Psoas muscle (tissue), 8 donors: Measurements from ENCODE around the gene PRPF6. TPM values are rescaled to one million over a fixed set of nuclear protein-coding genes. Genes with fewer than 3 reads are reported as not detected.

Experiments
- ATAC-seq, 4 donors: fragments of 200-7000 bp; cut with Tn5 transposase; one replicate each; pipeline ENCODE4 v1.9.1; 2020; ENCODE audit warnings: moderate library complexity in 3 of 4, mild to moderate bottlenecking in 2 of 4
- DNase-seq, 2 donors: peaks; one replicate each; pipeline ENCODE4 v3.0.0-alpha.2; 2020
- H3K27ac ChIP-seq: fragments of 200-600 bp; one replicate; pipeline ENCODE4 v1.8.0; 2022
- H3K27me3 ChIP-seq, 3 donors: fragments of 200-600 bp in 1 of 3; one replicate each; pipeline versions ENCODE4 v1.6.1 to v1.8.0; 2013 to 2022; ENCODE audit warnings: low read length in 2 of 3, mild to moderate bottlenecking in 2 of 3, moderate library complexity in 1 of 3; ENCODE audit not compliant: insufficient read depth in 3 of 3
- H3K36me3 ChIP-seq, 2 donors: fragments of 200-600 bp in 1 of 2; one replicate each; pipeline versions ENCODE4 v1.6.1 to v1.8.0; 2013 to 2022; ENCODE audit warnings: low read depth in 1 of 2, mild to moderate bottlenecking in 1 of 2, moderate library complexity in 1 of 2; ENCODE audit not compliant: insufficient read depth in 1 of 2
- H3K4me1 ChIP-seq: fragments of 200-600 bp; one replicate; pipeline ENCODE4 v1.8.0; 2022
- H3K4me3 ChIP-seq: fragments of 200-600 bp; one replicate; pipeline ENCODE4 v1.8.0; 2022; ENCODE audit warnings: mild to moderate bottlenecking
- H3K9me3 ChIP-seq: fragments of 200-600 bp; one replicate; pipeline ENCODE4 v1.8.0; 2022
- WGBS, 3 donors: extraction: QIAGEN DNeasy Blood & Tissue Kit; methylation state at CpG; one replicate each; pipeline versions ENCODE4 v1.1.6 to v1.1.7; 2013; 5-methylcytosine and 5-hydroxymethylcytosine counted together
- intact Hi-C, 2 donors: fragments of 100-400 bp; cut with DNase I; formaldehyde crosslinking; loops; one replicate each; pipeline versions ENCODE4 v1.11.0 to v1.14.2; 2022
- polyA plus RNA-seq, 3 donors: library from polyadenylated mRNA; stranded (reverse); fragments of 200-250 nt; gene quantifications; one replicate each; pipeline ENCODE4 v1.2.3, GENCODE V29; 2013
- total RNA-seq, 4 donors: library from RNA; stranded (reverse); fragmentation: NEBNext Ultra II Directional in 2 of 4; extraction: Animal tissue kit (Norgen Biotek cat#: 25700) in 2 of 4; gene quantifications; one replicate each; pipeline versions ENCODE4 v1.2.1 to v1.2.4, GENCODE V29; 2021 to 2023
- TF ChIP-seq, protein P1 (sequence below): fragments of 200-600 bp; IDR thresholded peaks from one replicate; pipeline ENCODE4 v1.8.0; 2022; ENCODE audit warnings: antibody characterized with exemption
- donor health status: healthy with polysubstance abuse.
- donor health status: DM: no; HTN: no; CAD: no; lungs with moderate emphysema.
- donor health status: Bipolar disorder and iron deficiency.
- donor health status: healthy.
- donor health status: DM: yes; HTN: yes; CAD: no.
- donor health status: DM: no; HTN: no; CAD: no.
- donor health status: DM: no; HTN: no; CAD: no.
- donor health status: DM: yes; HTN: yes; CAD: no.

PRPF6 gene
- total and polyA plus RNA-seq, 7 donors, result 38.8 to 75.4 (median 56.8) TPM

DNA sequence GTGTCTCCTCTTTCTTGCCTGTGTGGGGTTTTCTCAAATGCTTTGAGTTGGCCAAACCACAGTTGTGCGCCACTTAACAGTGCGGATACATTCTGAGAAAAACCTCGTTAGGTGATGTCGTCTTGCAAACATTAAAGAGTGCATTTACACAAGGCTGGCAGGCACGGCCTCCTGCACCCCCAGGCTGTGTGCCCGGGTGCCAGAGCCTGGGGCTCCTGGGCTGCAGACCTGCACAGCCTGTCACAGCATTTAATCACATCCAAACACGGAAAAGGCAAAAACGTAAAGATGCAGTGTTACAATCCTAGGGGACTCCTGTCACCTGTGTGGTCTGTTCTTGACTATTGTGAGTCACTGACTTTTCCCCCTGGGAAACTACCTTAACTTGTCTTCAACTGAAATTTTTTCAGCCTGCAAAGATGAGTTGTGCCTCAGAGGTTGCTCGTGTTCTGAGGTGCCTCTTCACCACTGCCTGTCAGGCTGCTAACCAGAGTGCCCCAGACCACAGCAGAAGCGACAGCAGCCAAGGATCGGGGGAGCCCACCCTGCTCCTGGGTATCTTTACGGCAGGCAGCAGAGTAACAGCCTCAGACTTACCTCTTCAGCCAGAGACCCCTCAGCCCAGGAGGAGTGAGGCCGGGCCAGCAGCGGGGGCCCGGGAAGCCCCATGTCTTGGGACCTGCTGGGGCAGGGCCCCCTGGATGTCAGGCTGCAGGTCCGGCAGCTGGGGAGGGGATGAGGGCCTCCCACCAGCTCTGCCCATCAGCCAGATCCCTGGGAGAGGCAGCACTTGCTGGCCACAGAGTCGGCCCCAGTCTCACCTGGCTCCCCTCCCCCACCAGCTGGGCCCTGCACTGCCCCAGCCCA, 54.4 kb downstream of the PRPF6 start:
- TF ChIP-seq, protein P1, sequence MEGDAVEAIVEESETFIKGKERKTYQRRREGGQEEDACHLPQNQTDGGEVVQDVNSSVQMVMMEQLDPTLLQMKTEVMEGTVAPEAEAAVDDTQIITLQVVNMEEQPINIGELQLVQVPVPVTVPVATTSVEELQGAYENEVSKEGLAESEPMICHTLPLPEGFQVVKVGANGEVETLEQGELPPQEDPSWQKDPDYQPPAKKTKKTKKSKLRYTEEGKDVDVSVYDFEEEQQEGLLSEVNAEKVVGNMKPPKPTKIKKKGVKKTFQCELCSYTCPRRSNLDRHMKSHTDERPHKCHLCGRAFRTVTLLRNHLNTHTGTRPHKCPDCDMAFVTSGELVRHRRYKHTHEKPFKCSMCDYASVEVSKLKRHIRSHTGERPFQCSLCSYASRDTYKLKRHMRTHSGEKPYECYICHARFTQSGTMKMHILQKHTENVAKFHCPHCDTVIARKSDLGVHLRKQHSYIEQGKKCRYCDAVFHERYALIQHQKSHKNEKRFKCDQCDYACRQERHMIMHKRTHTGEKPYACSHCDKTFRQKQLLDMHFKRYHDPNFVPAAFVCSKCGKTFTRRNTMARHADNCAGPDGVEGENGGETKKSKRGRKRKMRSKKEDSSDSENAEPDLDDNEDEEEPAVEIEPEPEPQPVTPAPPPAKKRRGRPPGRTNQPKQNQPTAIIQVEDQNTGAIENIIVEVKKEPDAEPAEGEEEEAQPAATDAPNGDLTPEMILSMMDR, result no peak
- DNase-seq, result no peak
- 79 to 85% (median 83%) methylated on average over 17 of the region's 17 CpGs for WGBS, 3 donors
- Histone ChIP-seq H3K36me3 (peaks cover 0 to 50% of the 10 kb centered on the region in 2 donors), H3K9me3 (no peaks in the 10 kb centered on the region), H3K4me3 (no peak overlapping the region), H3K27ac (no peak overlapping the region), H3K4me1 (peaks cover 10% of the 10 kb centered on the region), H3K27me3 (peaks cover 0 to 40% (median 11%) of the 10 kb centered on the region in 3 donors)
- intact Hi-C loops, result loop anchor here in 1 of 2 donors (5.0 kb wide), 1 partner anchor 87 kb away; no protein-coding TSS in a partner anchor
- no peak for ATAC-seq

DNA sequence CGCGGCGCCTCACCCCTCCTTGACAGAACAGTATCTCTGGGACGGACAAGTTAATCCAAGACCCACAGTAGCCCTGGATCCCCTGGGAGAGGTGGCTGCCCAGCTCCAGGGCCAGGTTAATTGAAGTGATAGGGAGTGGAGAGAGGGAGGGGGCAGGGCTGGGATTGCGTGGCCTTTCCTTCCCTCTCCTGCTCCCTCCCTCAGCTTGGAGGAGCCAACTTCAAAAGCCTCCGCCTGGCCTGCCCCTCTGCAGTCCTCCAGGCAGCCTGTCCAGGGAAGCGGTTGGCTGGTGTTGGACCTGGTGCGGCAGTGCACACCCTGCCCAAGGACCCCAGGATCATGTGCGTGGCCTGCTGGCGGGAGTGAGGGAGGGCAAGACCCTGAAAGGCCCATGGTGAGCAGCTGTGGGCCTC, 55.0 kb downstream of the PRPF6 start, which contains the start of gene C20orf204:
Gene C20orf204, plus strand, starts transcription at position 250 of the 413 bp plus-strand sequence. Its CDS starts 142 bp downstream, at position 392.
- Histone ChIP-seq H3K4me1 (peaks cover 10% of the 10 kb centered on the region), H3K9me3 (no peaks in the 10 kb centered on the region), H3K27me3 (peaks cover 0 to 47% (median 11%) of the 10 kb centered on the region in 3 donors), H3K27ac (no peak within 1 kb of the TSS), H3K36me3 (peaks cover 0 to 44% of the 10 kb centered on the region in 2 donors), H3K4me3 (no peak within 1 kb of the TSS)
- no peak for ATAC-seq
- intact Hi-C loops, result loop anchor here in 1 of 2 donors (5.0 kb wide), 1 partner anchor 86 kb away; no protein-coding TSS in a partner anchor
- TF ChIP-seq, protein P1, result no peak
- DNase-seq, result no peak
- WGBS, 3 donors, result 73 to 78% (median 78%) methylated on average over 10 of the region's 10 CpGs

DNA sequence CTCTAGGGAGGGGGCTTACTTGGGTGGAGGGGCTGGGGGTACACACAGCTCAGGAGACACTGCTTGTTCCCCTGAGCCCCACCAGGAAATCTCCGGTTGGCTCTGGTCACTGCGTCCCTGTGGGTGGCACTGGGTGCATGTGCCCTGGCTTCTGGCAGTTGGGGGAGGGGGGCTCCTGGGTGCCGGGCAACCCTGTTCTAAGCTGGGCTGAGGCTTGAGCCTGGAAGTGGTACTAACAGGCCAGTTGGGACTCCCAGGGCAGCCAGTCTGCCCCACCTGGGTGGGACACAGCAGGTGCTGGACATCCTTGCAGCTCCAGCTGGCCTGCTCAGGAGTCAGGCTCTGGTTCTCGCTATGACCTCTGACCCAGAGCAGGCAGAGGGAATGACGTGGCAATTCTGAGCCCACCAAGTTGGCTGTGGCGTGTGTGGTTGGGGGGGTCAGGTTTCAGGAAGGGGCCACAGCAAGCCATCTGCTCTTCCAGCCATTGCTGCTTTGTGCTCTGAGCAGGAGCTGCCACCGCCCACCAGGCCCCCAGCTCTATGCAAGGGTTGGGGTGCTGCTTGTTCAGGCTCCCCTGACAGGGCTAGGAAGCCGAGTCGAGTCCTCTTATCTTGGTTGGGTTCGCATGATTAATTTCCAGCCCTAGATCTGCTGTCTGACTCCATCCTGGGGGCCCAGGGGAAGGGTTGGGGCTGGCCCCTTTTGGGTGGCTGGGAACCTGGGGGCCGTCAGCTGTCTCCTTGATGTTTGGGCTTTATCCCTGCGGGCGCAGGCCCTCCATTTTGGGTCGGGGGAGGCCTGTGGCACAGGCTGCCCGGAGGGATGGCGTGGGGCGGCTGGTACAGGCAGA, 55.6 kb downstream of the PRPF6 start:
- no peak overlapping the region for H3K4me3 ChIP-seq
- DNase-seq (no peak), ATAC-seq (no peak)
- TF ChIP-seq, protein P1, result no peak
- H3K27me3 ChIP-seq, result peaks cover 0 to 53% (median 14%) of the 10 kb centered on the region in 3 donors
- 60 to 75% (median 61%) methylated on average over 15 to 17 of the region's 17 CpGs for WGBS, 3 donors
- no peak overlapping the region for H3K27ac ChIP-seq
- H3K4me1 ChIP-seq, result peaks cover 10% of the 10 kb centered on the region
- no peaks in the 10 kb centered on the region for H3K9me3 ChIP-seq
- H3K36me3 ChIP-seq, result peaks cover 0 to 37% of the 10 kb centered on the region in 2 donors
- intact Hi-C loops, result loop anchor here in 1 of 2 donors (5.0 kb wide), 1 partner anchor 86 kb away; no protein-coding TSS in a partner anchor

DNA sequence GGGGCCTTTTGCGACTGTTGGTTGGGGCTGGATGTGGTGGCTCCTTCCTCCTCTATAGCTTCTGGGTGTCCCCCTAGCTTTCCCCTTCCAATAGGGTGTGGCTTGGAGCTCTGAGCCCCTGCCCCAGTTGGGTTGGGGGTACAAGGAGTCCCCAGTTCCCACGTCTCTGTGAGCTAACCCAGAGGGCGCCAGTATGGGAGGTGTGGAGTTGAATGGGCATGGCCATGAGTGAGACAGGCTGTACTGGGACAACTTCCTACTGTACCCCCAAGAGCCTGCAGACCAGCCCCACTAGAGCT, 56.2 kb downstream of the PRPF6 start:
- intact Hi-C loops, result loop anchor here in 1 of 2 donors (5.0 kb wide), 1 partner anchor 85 kb away; no protein-coding TSS in a partner anchor
- DNase-seq, result no peak
- H3K4me1 ChIP-seq, result peaks cover 10% of the 10 kb centered on the region
- H3K9me3 ChIP-seq, result no peaks in the 10 kb centered on the region
- H3K27ac ChIP-seq, result no peak overlapping the region
- TF ChIP-seq, protein P1, result no peak
- no peak overlapping the region for H3K4me3 ChIP-seq
- ATAC-seq, result no peak
- WGBS, 3 donors, result 64 to 68% (median 66%) methylated on average over 3 of the region's 3 CpGs
- peaks cover 0 to 59% (median 17%) of the 10 kb centered on the region in 3 donors for H3K27me3 ChIP-seq
- peaks cover 0 to 32% of the 10 kb centered on the region in 2 donors for H3K36me3 ChIP-seq
